Mucosa of stomach (tissue), 1 donor: ENCODE results near the gene UBE2D4.

Experiments used
- H3K27me3 ChIP-seq: one replicate; pipeline ENCODE4 v1.7.0; 2013; ENCODE audit warnings: mild to moderate bottlenecking, low read length; ENCODE audit not compliant: control insufficient read depth, insufficient read depth
- H3K36me3 ChIP-seq: one replicate; pipeline ENCODE4 v1.7.0; 2013; ENCODE audit warnings: low read length; ENCODE audit not compliant: control insufficient read depth, insufficient read depth
- H3K4me1 ChIP-seq: one replicate; pipeline ENCODE4 v1.7.0; 2013; ENCODE audit warnings: mild to moderate bottlenecking, low read length; ENCODE audit not compliant: control insufficient read depth, insufficient read depth
- H3K4me3 ChIP-seq: one replicate; pipeline ENCODE4 v1.7.0; 2013; ENCODE audit warnings: low read length
- H3K9ac ChIP-seq: one replicate; pipeline ENCODE4 v1.7.0; 2013; ENCODE audit warnings: mild to moderate bottlenecking, low read length, moderate library complexity
- H3K9me3 ChIP-seq: one replicate; pipeline ENCODE4 v1.7.0; 2013; ENCODE audit warnings: mild to moderate bottlenecking, low read length, moderate library complexity; ENCODE audit not compliant: control insufficient read depth
- donor health status: Pancreatic carcinoma.

UBE2D4 gene

DNA sequence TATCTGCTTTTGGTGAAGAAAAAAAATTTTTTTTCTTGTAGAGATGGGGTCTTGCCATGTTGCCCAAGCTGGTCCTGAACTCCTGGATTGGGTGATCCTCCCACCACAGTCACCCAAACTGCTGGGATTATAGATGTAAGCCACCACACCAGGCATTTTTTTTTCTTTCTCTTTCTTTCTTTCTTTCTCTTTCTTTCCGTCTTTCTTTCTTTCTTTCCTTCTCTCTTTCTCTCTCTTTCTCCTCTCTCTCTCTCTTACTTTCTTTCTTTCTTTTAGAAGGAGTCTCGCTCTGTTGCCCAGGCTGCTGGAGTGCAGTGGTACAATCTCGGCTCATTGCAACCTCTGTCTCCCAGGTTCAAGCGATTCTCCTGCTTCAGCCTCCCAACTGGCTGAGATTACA lies 3.5 kb upstream of the UBE2D4 start:
- Histone ChIP-seq H3K9ac (no peak overlapping the region), H3K27me3 (no peaks in the 10 kb centered on the region), H3K9me3 (no peaks in the 10 kb centered on the region), H3K4me3 (no peak overlapping the region), H3K4me1 (peaks cover 8% of the 10 kb centered on the region), H3K36me3 (no peaks in the 10 kb centered on the region)

DNA sequence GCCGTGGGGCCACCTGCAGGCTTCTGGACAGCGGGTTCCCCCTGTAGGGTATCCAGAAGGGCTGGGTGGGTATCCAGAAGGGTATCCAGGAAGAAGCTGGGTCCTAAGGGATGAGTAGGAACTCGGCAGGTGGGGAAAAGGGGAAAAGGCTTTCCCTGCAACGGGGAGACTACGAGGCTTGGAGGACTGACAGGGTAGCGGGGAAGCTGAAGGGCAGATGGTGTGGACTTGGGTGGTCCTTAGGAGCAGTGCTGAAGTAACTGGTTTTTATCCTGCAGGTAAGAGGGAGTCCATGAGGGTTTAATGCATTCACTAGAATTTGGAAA lies 525 bp downstream of the UBE2D4 start:
- peak overlapping the region; percentile 74 for H3K9ac ChIP-seq

DNA sequence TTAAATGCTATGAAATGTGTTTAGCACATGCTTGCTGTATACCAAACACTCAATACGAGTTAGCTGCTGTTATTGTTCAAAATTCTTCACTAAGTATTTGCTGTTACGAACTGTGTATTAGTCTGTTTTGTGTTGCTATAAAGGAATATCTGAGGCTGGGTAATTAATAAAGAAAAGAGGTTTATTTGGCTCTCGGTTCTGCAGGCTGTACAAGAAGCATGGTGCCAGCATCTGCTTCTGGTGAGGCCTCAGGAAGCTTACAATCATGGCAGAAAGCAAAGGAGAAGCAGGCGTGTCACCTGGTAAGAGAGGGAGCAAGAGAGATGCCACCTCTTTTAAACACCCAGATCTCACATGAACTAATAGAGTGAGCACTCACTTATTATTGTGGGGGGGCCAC lies 1.6 kb downstream of the UBE2D4 start:
- H3K27me3 ChIP-seq: no peaks in the 10 kb centered on the region
- H3K4me1 ChIP-seq: peaks cover 8% of the 10 kb centered on the region
- H3K9ac ChIP-seq: no peak overlapping the region
- no peak overlapping the region for H3K4me3 ChIP-seq
- no peaks in the 10 kb centered on the region for H3K36me3 ChIP-seq
- H3K9me3 ChIP-seq: no peaks in the 10 kb centered on the region

More for the DNA sequence above, 525 bp downstream of the UBE2D4 start:
- Histone ChIP-seq H3K36me3 (no peaks in the 10 kb centered on the region), H3K27me3 (no peaks in the 10 kb centered on the region), H3K4me1 (peaks cover 8% of the 10 kb centered on the region), H3K4me3 (peak overlapping the region; percentile 53), H3K9me3 (no peaks in the 10 kb centered on the region)

DNA sequence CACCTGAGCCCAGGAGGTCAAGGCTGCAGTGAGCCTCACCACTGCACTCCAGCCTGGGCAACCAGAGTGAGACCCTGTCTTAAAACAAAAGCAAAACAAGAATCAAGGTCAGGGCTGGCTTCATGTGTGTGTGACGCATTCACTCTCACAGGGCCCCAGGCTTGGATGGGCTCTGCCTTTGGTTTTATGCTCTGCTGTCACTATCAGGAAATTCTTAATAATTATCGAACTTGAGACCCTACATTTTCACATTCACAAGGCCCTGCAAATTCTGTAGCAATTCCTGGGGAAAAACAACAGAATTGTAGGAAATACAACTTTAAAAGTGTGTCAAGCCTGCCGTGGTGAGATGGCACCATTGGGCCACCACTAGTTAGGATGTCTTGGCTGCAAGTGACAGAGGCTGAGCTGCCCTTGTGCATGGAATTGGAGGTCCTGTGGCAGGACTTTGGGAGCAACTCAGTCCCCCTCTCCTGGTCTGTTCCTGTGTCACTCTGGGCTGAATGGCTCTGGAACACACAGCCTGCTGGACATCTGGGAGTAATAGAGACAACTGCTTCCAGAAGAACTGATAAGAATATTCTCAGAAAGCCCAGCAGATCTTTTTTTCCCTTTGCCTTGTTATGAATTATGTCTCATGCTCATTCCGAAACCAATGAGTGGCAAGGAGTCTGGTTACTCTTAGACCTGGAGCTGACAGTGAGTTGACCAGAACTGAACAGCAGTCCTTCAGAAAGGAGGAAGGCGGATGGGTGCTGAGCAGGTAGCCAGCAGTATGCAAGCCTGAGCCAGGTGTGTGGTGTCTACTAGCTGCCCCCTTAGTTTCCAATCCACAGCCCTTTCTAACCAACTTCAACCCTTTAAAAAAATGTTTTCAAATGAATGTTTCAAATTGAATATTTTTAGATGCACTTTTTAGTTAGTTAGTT lies 3.6 kb downstream of the UBE2D4 start:
- Histone ChIP-seq H3K36me3 (no peaks in the 10 kb centered on the region), H3K4me3 (no peak overlapping the region), H3K27me3 (no peaks in the 10 kb centered on the region), H3K9me3 (no peaks in the 10 kb centered on the region), H3K9ac (no peak overlapping the region), H3K4me1 (peaks cover 8% of the 10 kb centered on the region)

DNA sequence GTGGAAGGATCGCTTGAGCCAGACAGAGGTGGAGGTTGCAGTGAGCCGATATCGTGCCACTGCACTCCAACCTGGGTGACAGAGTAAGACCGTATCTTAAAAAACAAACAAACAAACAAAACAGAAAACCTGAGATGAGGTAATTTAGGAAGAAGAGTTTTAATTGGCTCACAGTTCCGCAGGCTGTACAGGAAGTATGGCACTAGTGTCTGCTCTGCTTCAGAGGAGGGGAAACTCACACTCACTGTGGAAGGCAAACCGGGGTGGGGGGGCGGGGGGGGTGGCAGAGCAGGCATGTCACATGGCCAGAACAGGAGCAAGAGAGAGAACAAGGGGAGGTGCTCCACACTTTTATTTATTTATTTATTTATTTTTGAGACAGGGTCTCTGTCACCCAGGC lies 5.1 kb downstream of the UBE2D4 start:
- Histone ChIP-seq H3K9ac (no peak overlapping the region), H3K36me3 (no peaks in the 10 kb centered on the region), H3K4me1 (peaks cover 8% of the 10 kb centered on the region), H3K27me3 (no peaks in the 10 kb centered on the region), H3K9me3 (no peaks in the 10 kb centered on the region), H3K4me3 (no peak overlapping the region)

DNA sequence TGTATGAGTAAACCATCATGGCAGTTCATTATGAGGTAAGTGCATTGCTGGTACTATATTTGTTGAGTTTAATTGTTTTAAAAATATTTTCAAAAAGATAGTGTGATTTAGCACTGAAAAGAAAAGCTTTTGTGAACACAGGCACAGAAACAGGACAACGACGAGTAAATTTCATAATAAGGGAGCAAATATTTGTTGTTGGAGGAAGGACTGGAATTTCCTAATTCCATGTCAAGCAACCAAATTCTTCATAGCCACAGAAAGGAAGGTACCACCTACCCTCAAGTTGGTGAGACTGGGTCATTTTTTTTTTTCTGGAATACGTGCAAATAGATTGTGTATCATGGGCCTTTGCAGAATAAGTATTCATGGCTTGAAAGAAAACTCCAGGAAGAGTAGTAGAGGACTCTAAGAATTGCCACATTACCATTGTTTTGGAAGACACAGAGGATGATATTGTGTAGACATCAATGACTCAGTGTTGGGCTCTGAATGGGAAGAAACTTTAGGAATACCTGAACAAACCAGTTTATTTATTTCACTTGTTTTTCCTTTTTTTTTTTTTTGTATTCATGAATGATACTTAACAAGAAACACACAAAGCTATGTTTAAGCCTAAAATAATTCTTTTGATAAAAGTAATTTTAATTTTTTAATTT lies 7.8 kb downstream of the UBE2D4 start:
- Histone ChIP-seq H3K36me3 (no peaks in the 10 kb centered on the region), H3K4me1 (peaks cover 2% of the 10 kb centered on the region), H3K4me3 (no peak overlapping the region), H3K9ac (no peak overlapping the region), H3K9me3 (no peaks in the 10 kb centered on the region), H3K27me3 (no peaks in the 10 kb centered on the region)

DNA sequence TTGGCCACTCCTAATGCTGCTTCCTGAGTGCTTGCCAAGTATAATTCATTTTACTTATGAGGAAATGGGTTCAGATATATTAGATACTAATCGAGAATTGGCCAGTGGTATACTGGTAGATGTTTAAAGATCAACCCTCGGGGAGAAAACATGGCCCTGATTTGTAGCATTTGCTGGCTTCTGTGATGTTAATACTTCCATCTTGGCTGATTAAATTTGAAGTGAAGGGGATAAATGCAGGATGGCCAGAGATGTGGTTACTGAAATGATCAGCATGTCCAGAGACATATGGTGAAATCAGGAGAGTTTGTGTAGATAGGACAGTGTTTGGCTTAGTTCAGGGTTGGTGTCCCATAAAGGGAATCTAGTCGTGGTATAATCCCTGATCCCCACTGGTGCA lies 11.2 kb downstream of the UBE2D4 start:
- Histone ChIP-seq H3K4me1 (peaks cover 5% of the 10 kb centered on the region), H3K4me3 (no peak overlapping the region), H3K36me3 (no peaks in the 10 kb centered on the region), H3K9me3 (no peaks in the 10 kb centered on the region), H3K9ac (no peak overlapping the region), H3K27me3 (no peaks in the 10 kb centered on the region)

DNA sequence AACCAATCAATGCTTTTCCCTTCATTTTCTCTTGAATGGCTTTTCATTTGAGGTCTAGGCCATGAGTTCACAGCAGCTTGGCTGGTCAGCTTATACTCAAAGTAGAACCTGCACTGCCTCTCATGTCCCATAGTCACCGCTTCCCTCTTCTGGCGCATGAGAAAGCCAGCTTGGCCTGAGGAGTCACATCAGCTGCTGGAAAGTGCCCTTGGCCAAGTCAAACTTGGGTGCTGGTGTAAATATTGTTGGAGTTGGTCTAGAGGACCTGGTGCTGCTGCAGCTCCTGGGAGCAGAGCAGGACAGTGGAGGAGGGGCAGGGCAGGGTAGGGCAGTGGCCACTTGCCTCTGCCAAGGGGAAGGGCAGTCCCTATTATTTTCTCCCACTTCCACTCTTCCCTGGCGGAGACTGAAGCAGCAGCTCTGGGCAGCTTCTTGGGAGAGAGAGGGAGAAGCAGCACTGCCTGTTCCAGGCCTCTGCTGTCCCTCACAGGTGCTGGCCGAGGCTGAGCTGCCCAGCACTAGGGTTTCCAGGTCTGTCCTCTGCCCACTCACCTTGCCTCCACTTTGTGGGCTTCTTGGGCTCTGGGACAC lies 12.8 kb downstream of the UBE2D4 start:
- Histone ChIP-seq H3K36me3 (no peaks in the 10 kb centered on the region), H3K27me3 (no peaks in the 10 kb centered on the region)

DNA sequence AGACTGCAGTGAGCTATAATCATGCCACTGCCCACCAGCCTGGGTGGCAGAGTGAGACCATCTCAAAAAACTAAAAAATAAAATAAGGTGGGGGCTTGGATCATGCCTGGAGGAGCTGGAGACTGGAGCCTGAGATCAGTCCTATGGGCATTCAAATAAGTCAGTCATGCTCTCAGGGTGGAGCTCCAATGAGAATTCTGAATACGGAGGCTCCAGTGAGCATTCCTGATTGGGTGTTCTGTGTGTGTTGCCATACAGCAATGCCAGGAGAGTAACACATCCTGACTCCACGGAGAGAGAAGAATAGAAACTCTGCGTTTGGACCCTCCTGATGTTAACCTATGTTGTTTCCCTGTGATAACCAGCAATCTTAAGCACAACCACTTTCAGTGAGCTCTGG lies 16.0 kb downstream of the UBE2D4 start:
- Histone ChIP-seq H3K9me3 (no peaks in the 10 kb centered on the region), H3K36me3 (no peaks in the 10 kb centered on the region), H3K9ac (no peak overlapping the region), H3K4me3 (no peak overlapping the region), H3K4me1 (peaks cover 17% of the 10 kb centered on the region), H3K27me3 (no peaks in the 10 kb centered on the region)

More for the DNA sequence above, 12.8 kb downstream of the UBE2D4 start:
- no peak overlapping the region for H3K4me3 ChIP-seq
- no peak overlapping the region for H3K9ac ChIP-seq
- peaks cover 17% of the 10 kb centered on the region for H3K4me1 ChIP-seq
- H3K9me3 ChIP-seq: no peaks in the 10 kb centered on the region

DNA sequence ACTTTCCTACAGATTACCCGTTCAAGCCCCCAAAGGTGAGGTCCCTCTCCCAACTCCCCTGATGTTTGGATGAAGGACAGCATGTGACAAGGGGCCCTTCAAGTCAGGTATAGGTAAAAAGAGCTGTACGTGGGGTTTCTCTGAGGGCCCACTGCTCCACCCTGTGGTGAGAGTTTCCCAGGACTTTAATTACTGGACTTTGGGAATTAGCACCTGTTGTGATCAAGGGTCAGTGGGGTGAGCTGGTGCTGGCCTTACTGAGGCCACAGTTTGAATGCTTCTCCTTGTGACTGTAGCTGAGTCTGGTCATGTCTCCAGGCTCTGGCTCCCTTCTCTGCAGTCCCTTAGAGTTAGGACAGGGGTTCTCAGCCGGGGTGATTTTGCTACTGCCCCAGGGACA lies 16.8 kb downstream of the UBE2D4 start:
- no peaks in the 10 kb centered on the region for H3K36me3 ChIP-seq
- no peak overlapping the region for H3K9ac ChIP-seq
- no peaks in the 10 kb centered on the region for H3K27me3 ChIP-seq
- H3K4me3 ChIP-seq: no peak overlapping the region
- peaks cover 17% of the 10 kb centered on the region for H3K4me1 ChIP-seq
- no peaks in the 10 kb centered on the region for H3K9me3 ChIP-seq

DNA sequence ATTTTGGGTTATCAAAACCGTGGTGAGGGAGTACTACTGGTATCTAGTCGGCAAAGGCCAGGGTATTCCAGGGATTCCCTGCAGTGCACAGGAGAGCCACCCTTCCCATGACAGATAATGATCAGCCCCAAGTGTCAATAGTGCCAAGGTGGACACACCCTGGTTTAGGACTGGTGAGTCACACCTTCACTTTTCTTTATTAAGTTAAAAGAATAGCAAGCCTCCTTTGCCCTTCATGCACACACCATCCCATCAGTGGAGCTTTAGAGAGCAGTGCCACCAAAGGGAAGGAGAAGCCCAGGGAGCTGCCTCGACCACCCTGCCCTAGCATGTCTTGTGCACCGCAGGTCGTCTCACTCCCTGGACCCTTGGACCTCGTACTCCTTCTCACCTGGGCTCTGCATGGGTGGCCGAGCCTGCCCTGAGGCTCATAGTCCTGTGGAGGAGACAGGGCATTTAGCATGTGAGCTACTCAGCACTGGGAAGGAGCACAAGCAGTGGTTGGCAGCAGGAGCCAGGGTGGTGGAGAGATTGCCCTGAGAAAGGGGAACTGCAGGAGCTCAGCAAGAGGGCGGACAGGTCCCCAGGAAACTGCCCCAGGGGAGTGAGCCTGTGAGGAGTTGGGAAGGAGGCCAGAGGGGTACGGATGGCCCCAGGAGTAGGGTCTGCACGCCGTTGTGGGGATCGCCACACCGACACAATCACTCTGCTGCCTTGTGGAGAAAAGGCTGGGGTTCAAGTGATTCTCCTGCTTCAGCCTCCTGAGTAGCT lies 17.4 kb downstream of the UBE2D4 start:
- Histone ChIP-seq H3K9me3 (no peaks in the 10 kb centered on the region), H3K36me3 (no peaks in the 10 kb centered on the region), H3K27me3 (no peaks in the 10 kb centered on the region), H3K9ac (no peak overlapping the region), H3K4me3 (no peak overlapping the region), H3K4me1 (peaks cover 17% of the 10 kb centered on the region)

DNA sequence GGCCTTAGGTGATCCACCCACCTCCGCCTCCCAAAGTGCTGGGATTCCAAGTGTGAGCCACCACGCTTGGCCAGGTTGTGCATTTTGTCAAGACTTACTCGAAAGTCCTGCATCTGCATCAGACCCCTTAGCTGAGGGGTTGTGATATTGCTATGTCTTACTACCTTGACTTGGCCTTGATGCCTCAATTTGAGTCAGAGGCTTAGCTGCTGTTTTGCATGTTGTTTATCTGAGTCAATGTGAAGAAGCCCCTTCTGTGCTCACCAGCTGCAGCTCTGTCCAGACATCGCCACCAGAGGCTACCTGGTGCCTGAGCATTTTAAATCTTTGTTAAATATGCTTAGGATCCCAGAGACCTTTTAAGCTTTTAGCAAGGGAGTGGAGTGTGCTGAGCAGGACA lies 18.1 kb downstream of the UBE2D4 start:
- Histone ChIP-seq H3K36me3 (no peaks in the 10 kb centered on the region), H3K27me3 (no peaks in the 10 kb centered on the region), H3K9me3 (no peaks in the 10 kb centered on the region), H3K4me3 (no peak overlapping the region), H3K4me1 (peaks cover 12% of the 10 kb centered on the region), H3K9ac (no peak overlapping the region)
